Astrocyte (in vitro differentiated cells and primary cell): ENCODE measurements around the gene CARD14. TPM values are rescaled to one million over a fixed set of nuclear protein-coding genes. Genes with fewer than 3 reads are reported as not detected.

ENCODE experiments used
- DNase-seq: peaks from one replicate; pipeline ENCODE4 v3.0.0-alpha.2; 2010; ENCODE audit warnings: low read depth
- FAIRE-seq: peaks from 2 replicates; lab custom pipeline; 2011; peaks lifted over from hg19 to GRCh38; lab: Jason Lieb, UNC
- H2AFZ ChIP-seq: 2 replicates; pipeline ENCODE4 v1.6.0; 2012; ENCODE audit warnings: low read depth, low read length, inconsistent platforms
- H3K27ac ChIP-seq: 2 replicates; pipeline ENCODE4 v1.5.1; 2011; ENCODE audit warnings: low read depth, low read length, inconsistent platforms
- H3K27me3 ChIP-seq: 2 replicates; pipeline ENCODE4 v1.6.0; 2011; ENCODE audit warnings: low read length, inconsistent platforms; ENCODE audit not compliant: insufficient read depth
- H3K36me3 ChIP-seq: 2 replicates; pipeline ENCODE4 v1.5.1; 2011; ENCODE audit warnings: low read length, inconsistent platforms; ENCODE audit not compliant: insufficient read depth
- H3K4me1 ChIP-seq: 2 replicates; pipeline ENCODE4 v1.5.1; 2011; ENCODE audit warnings: low read length, inconsistent platforms; ENCODE audit not compliant: insufficient read depth
- H3K4me2 ChIP-seq: 2 replicates; pipeline ENCODE4 v1.6.0; 2012; ENCODE audit warnings: low read length, inconsistent platforms
- H3K4me3 ChIP-seq: 2 replicates; pipeline ENCODE4 v1.5.1; 2011; ENCODE audit warnings: low read depth, mild to moderate bottlenecking, low read length, inconsistent platforms; ENCODE audit not compliant: insufficient read depth
- H3K79me2 ChIP-seq: 2 replicates; pipeline ENCODE4 v1.6.0; 2012; ENCODE audit warnings: mild to moderate bottlenecking, low read length, inconsistent platforms; ENCODE audit not compliant: insufficient read depth
- H3K9ac ChIP-seq: 2 replicates; pipeline ENCODE4 v1.6.0; 2012; ENCODE audit warnings: mild to moderate bottlenecking, low read length, inconsistent platforms
- H3K9me3 ChIP-seq: 2 replicates; pipeline ENCODE4 v1.5.1; 2012; ENCODE audit warnings: low read depth, mild to moderate bottlenecking, low read length, inconsistent platforms; ENCODE audit not compliant: insufficient read depth
- H4K20me1 ChIP-seq: 2 replicates; pipeline ENCODE4 v1.6.0; 2012; ENCODE audit warnings: low read length, inconsistent platforms; ENCODE audit not compliant: insufficient read depth
- H3K27ac Mint-ChIP-seq: one replicate; pipeline ENCODE4 v1.8.0; 2021; ENCODE audit warnings: mild to moderate bottlenecking, mixed read lengths; ENCODE audit not compliant: unreplicated experiment
- H3K27me3 Mint-ChIP-seq: one replicate; pipeline ENCODE4 v1.8.0; 2021; ENCODE audit warnings: low read depth, mixed read lengths; ENCODE audit not compliant: unreplicated experiment
- H3K36me3 Mint-ChIP-seq: one replicate; pipeline ENCODE4 v1.8.0; 2021; ENCODE audit warnings: low read depth, mixed read lengths; ENCODE audit not compliant: unreplicated experiment
- H3K4me1 Mint-ChIP-seq: one replicate; pipeline ENCODE4 v1.8.0; 2021; ENCODE audit warnings: low read depth, mixed read lengths; ENCODE audit not compliant: unreplicated experiment
- H3K4me3 Mint-ChIP-seq: one replicate; pipeline ENCODE4 v1.8.0; 2021; ENCODE audit warnings: mild to moderate bottlenecking, moderate library complexity, mixed read lengths; ENCODE audit not compliant: unreplicated experiment
- H3K9me3 Mint-ChIP-seq: one replicate; pipeline ENCODE4 v1.8.0; 2021; ENCODE audit warnings: mild to moderate bottlenecking, mixed read lengths; ENCODE audit not compliant: unreplicated experiment
- EZH2 ChIP-seq: IDR thresholded peaks from 2 replicates; pipeline ENCODE4 v1.6.1; 2012; ENCODE audit warnings: mild to moderate bottlenecking, low read length, inconsistent platforms; ENCODE audit not compliant: insufficient read depth
- total RNA-seq: library from RNA; stranded (reverse); gene quantifications from 2 replicates; pipeline ENCODE4 v1.2.1, GENCODE V29; 2021
- TF ChIP-seq, protein P1 (sequence below): IDR thresholded peaks from 2 replicates; pipeline ENCODE4 v1.5.1; 2011; ENCODE audit warnings: low read depth, mild to moderate bottlenecking, inconsistent platforms, low read length, moderate library complexity; ENCODE audit not compliant: insufficient read depth

The CARD14 gene
- total RNA-seq, 1 donor from 2014 or later = not detected

DNA sequence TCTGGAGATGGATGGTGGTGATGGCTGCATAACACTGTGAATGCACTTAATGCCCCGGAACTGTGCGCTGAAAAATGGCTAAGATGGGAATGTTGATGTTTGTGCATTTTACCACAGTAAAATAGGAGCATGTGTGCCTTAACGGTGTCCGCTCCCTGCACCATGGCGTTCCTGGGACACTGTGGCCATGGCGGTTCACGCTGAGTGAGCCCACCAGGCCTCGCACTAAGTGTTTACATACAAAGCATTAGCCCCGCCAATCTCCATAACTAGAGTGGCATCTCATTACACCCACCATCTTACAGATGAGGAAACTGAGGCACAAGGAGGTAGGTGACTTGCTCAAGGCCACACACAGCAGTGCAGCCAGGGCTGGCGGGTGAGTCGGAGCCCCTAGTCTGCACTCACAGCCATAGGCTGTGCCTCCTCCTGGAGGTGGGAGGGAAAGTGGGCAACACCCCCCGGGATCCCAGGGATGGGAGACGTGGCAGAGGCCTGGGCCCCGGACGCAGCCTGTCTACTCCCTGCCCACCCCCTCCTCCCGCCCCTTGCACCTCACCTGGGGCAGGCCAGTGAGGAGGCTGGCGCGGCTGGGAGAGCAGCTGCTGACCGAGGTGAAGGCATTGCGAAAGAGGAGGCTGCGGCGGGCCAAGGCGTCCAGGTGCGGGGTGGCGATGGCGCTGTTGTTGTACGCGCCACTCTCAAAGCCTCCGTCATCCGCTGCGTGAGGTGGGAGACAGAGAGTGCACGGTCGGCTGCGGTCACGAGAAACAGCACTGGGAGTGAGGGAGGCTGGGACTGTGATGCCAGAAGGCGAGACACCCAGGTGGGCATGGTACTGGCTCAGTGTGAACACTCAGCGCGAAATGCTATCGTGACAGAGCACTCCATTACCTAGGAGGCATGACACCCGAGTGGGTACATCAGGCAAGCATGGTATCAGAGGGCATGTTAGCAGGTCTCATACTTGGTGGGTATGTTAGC lies 46.9 kb downstream of the CARD14 start:
- Mint-ChIP-seq H3K9me3 (no peaks in the 10 kb centered on the region), H3K36me3 (peaks cover 13% of the 10 kb centered on the region), H3K4me1 (peaks cover 3% of the 10 kb centered on the region), H3K27me3 (no peaks in the 10 kb centered on the region), H3K27ac (no peak overlapping the region), H3K4me3 (no peak overlapping the region)
- Histone ChIP-seq H3K27me3 (no peaks in the 10 kb centered on the region), H3K27ac (no peak overlapping the region), H3K36me3 (no peaks in the 10 kb centered on the region), H4K20me1 (peaks cover 19% of the 10 kb centered on the region), H3K4me1 (peaks cover 10% of the 10 kb centered on the region), H3K9me3 (no peaks in the 10 kb centered on the region), H2AFZ (no peak overlapping the region), H3K79me2 (no peaks in the 10 kb centered on the region), H3K4me2 (no peak overlapping the region), H3K9ac (no peak overlapping the region), H3K4me3 (no peak overlapping the region)
- FAIRE-seq (no peak), DNase-seq (no peak)
- TF ChIP-seq EZH2 = no peak
- TF ChIP-seq, protein P1, sequence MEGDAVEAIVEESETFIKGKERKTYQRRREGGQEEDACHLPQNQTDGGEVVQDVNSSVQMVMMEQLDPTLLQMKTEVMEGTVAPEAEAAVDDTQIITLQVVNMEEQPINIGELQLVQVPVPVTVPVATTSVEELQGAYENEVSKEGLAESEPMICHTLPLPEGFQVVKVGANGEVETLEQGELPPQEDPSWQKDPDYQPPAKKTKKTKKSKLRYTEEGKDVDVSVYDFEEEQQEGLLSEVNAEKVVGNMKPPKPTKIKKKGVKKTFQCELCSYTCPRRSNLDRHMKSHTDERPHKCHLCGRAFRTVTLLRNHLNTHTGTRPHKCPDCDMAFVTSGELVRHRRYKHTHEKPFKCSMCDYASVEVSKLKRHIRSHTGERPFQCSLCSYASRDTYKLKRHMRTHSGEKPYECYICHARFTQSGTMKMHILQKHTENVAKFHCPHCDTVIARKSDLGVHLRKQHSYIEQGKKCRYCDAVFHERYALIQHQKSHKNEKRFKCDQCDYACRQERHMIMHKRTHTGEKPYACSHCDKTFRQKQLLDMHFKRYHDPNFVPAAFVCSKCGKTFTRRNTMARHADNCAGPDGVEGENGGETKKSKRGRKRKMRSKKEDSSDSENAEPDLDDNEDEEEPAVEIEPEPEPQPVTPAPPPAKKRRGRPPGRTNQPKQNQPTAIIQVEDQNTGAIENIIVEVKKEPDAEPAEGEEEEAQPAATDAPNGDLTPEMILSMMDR = no peak

- Mint-ChIP-seq H3K36me3 (peaks cover 13% of the 10 kb centered on the region), H3K4me1 (peaks cover 3% of the 10 kb centered on the region), H3K9me3 (no peaks in the 10 kb centered on the region), H3K4me3 (peak overlapping the region; percentile 21), H3K27ac (peak overlapping the region; percentile 20), H3K27me3 (no peaks in the 10 kb centered on the region)
- H3K4me1 ChIP-seq = peaks cover 10% of the 10 kb centered on the region
- FAIRE-seq (no peak), DNase-seq (no peak)
- no peaks in the 10 kb centered on the region for H3K27me3 ChIP-seq
- H4K20me1 ChIP-seq = peaks cover 19% of the 10 kb centered on the region
- H2AFZ ChIP-seq = no peak overlapping the region
- no peaks in the 10 kb centered on the region for H3K9me3 ChIP-seq
- H3K4me3 ChIP-seq = no peak overlapping the region
- H3K9ac ChIP-seq = no peak overlapping the region
- H3K27ac ChIP-seq = no peak overlapping the region
- TF ChIP-seq, protein P1 = no peak
- TF ChIP-seq EZH2 = no peak
- no peaks in the 10 kb centered on the region for H3K79me2 ChIP-seq
- no peaks in the 10 kb centered on the region for H3K36me3 ChIP-seq
- H3K4me2 ChIP-seq = no peak overlapping the region
Measured at GRCh38 chr17:80217703-80218362, 48.0 kb downstream of the CARD14 start.
